ENCODE results near the gene RPRD1B. TPM values are rescaled to one million over a fixed set of nuclear protein-coding genes. Genes with fewer than 3 reads are reported as not detected.
A peak's percentile ranks its signal among the peaks of the same experiment; 100 is the strongest.

RPRD1B gene
- total RNA-seq, 2 experiments from 2014 or later, result 34.1 to 37.4 TPM

DNA sequence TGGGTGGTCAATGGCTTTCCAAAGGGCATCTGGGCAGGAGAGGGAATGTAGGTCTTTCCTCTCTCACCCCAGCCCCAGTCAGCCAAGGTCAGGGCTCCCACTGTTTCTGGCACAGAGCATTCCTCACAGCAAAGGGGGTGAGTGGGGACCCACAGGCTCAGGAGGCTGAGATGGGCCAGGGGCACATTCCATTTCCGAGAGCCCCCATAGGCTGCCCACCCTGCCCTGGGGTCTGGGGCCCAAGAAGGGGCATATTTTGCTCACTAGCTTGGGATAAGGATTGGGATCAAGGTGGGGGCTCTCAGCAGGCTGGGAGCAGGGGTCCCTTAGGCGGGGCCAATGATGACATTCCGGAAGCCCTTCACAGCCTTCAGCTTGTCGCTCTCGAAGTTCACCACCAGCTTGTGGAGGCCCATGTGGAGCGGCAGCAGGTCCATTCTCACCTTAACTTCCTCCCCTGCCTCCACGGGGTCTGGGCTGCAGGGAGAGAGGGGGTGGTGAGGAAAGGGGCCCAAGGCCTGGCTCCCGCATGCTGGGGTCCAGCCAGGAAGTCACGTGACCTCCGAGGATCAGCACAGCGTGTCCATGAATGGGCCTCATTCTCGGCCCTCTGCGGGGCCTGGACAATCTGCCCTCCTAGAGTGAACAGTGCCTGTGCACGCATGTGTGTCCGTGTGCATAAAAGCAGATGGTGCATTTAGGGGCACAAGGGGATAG lies 96.5 kb downstream of the RPRD1B start:
- Mint-ChIP-seq H3K27me3 (no peaks in the 10 kb centered on the region), H3K27ac (no peak overlapping the region), H3K4me3 (no peak overlapping the region), H3K36me3 (no peaks in the 10 kb centered on the region), H3K4me1 (peaks cover 14% of the 10 kb centered on the region), H3K9me3 (ENCODE audit: low read depth) (no peaks in the 10 kb centered on the region)
- CTCF ChIA-PET, result no interaction called here
- DNase-seq, result no peak
- no peak for ATAC-seq

DNA sequence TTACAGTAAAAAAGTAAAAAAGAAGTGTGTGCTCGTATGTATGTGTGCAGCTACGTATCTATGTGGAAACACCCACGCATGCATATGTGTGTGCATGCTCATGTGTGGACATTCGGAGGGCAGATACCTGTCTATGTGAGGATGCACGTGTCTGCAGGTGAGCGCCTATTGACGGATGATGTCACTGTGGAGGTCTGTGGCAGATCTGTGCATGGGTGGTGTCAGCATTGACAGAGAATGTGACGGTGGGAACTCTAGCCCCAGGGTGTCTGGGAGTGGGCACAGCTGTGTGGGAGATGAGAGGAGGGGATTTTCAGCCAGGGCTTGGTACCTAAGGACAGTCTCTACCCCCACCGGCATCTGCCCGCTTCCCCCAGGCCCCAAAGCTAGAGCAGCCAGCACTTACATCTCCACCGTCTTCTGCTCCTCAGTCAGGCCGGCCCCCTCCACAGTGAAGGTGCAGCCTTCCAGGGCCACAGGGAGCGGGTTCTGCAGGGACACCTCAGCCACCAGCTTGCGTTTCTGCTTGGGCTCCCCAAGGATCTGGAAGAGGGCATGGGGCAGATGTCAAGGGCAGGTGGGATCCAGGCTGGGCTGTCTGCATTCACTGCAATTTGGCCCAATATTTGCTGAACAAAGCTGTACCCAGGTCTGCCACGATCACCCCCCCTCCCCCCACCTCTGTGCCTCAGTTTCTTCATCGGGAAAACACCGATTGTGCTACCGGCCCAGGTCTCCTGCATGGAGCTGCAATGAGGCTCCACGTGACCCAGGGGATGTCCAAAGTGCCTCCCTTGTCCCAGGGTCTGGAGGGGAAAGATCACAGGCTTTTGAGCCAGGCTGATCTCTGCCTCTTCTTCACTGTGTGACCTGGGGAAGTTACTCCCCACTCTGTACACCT lies 97.4 kb downstream of the RPRD1B start:
- CTCF ChIA-PET, result no interaction called here
- no peak for ATAC-seq

DNA sequence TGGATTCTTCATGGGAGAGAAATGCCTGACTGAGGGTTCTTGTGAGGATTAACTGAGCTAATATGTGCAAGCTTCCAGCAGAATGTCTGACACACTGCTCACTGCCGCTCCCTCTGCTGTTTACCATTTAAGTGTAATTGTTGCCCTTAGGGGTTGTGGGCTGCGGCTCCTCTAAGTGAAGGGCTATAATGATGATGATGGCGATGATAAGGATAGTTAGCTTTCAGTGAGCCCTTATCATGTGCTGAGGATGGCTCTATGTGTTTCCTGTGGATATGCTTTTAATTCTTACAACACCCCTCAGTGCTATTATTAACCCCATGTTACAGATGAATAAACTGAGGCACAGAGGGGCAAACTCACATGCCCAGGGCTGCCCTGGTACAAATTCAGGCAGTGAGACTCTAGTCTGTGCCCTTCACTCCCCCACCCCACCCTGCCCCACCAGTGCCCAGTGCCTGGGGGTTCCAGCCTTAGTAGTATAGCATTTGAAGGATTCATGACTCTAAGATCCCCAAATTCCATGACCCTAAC lies 98.1 kb downstream of the RPRD1B start:
- no peaks in the 10 kb centered on the region for H3K9me3 Mint-ChIP-seq (ENCODE audit: low read depth)
- CTCF ChIA-PET, result no interaction called here
- no peak overlapping the region for H3K4me3 Mint-ChIP-seq
- H3K27ac Mint-ChIP-seq, result no peak overlapping the region
- DNase-seq (no peak), ATAC-seq (no peak)
- peaks cover 17% of the 10 kb centered on the region for H3K4me1 Mint-ChIP-seq
- H3K36me3 Mint-ChIP-seq, result no peaks in the 10 kb centered on the region
- H3K27me3 Mint-ChIP-seq, result no peaks in the 10 kb centered on the region

More for the DNA sequence above, 97.4 kb downstream of the RPRD1B start:
- H3K9me3 Mint-ChIP-seq (ENCODE audit: low read depth), result no peaks in the 10 kb centered on the region
- no peaks in the 10 kb centered on the region for H3K27me3 Mint-ChIP-seq
- no peaks in the 10 kb centered on the region for H3K36me3 Mint-ChIP-seq
- no peak overlapping the region for H3K27ac Mint-ChIP-seq
- peaks cover 17% of the 10 kb centered on the region for H3K4me1 Mint-ChIP-seq
- H3K4me3 Mint-ChIP-seq, result no peak overlapping the region
- no peak for DNase-seq

DNA sequence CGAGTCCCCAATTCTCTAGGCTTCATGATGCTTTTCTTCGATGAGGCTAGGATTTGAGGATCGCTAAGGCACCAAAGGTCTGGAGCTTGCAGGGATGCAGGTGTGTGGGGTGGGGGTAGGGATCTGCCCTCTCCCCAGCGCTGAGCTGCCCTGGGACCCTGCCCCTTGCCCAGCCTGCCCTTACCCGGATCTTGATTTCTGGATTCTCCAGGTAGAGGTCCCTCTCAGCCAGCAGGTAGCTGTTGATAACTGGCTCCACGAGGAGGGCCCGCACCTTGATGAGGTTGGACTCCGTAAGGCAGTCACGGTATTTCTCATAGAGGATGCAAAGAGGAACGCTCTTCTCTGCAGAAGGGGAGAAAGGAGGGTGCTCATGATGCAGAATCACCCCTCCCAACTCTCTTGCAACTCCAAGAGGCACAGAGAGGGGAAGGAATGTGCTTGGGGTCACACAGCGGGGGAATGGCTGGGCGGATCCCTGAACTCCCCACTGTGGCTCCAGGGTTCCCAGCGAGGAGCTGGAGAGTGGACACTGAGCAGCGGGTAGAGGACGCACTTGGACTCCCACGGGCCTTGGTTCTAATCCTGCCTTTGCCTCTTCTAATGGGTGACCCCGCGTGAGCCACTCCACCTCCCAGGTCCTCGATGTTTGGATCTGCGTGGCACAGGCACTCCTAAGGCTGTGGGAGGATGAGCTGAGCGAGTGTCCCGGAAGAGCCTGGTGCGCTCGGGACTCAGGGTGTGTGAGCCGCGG lies 98.8 kb downstream of the RPRD1B start:
- H3K27me3 Mint-ChIP-seq, result no peaks in the 10 kb centered on the region
- DNase-seq, result no peak
- H3K9me3 Mint-ChIP-seq (ENCODE audit: low read depth), result no peaks in the 10 kb centered on the region
- H3K4me3 Mint-ChIP-seq, result no peak overlapping the region
- no peak for ATAC-seq
- H3K36me3 Mint-ChIP-seq, result no peaks in the 10 kb centered on the region
- H3K4me1 Mint-ChIP-seq, result peaks cover 17% of the 10 kb centered on the region
- no peak overlapping the region for H3K27ac Mint-ChIP-seq
- CTCF ChIA-PET, result no interaction called here

DNA sequence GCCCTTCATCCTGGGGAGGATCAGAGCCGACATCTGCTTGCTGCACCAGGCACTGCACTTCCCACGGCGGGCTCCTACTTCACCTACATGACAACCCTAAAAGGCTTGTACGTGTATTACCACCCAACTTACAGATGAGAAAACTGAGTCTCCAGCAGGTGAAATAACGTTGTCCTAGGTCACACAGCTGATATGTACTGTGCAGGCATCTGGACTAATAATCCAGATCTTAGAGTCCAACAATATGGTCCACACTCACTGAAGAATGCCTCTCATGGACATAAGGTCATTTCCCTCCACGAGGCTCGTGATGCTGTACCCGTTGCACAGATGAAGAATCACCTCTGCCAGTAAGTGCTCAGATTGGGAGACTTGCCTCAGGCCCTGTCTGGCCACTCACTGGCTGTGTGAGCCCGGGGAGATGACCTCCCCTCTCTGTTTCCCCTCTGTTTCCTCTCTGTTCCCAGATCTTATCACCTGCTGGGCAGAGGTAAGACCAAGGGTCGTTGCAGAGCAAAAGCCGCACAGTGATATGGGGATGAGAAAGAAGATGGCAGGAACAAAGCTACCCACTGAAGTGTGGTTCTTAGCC lies 99.5 kb downstream of the RPRD1B start:
- no peaks in the 10 kb centered on the region for H3K9me3 Mint-ChIP-seq (ENCODE audit: low read depth)
- ATAC-seq (no peak), DNase-seq (no peak)
- no peaks in the 10 kb centered on the region for H3K36me3 Mint-ChIP-seq
- H3K4me3 Mint-ChIP-seq, result no peak overlapping the region
- CTCF ChIA-PET, result no interaction called here
- no peak overlapping the region for H3K27ac Mint-ChIP-seq
- H3K4me1 Mint-ChIP-seq, result peaks cover 17% of the 10 kb centered on the region
- no peaks in the 10 kb centered on the region for H3K27me3 Mint-ChIP-seq

DNA sequence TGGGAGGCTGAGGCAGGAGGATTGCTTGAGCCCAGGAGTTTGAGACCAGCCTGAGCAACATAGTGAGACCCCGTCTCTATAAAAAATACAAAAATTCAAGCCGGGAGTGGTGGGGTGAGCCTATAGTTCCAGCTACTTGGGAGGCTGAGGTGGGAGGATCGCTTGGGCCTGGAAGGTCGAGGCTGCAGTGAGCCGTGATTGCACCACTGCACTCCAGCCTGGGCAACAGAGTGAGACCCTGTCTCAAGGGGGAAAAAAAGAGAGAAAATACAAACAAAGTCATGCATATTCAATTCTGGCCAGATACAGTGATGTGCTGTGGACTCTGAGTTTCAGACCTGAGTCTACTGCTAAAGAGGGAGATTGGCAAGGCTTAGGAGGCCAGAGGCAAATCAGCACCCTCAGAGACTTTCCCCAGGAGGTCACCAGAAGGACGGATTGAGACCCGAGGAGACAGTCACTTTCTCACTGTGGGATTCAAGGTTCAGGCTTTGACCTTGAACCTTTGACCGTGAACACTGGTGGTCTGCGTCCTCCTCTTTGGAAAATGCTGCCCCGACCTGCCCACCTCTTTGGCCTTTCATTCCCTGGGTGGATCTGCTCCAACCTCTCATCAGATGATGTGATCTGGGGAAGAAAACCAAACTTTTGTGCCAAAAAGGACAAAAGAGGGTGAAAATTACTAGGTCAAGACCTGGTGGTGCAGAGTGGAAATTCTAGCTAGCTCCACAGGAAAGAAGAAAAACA lies 100.3 kb downstream of the RPRD1B start:
- DNase-seq (no peak), ATAC-seq (no peak)
- H3K9me3 Mint-ChIP-seq (ENCODE audit: low read depth), result no peaks in the 10 kb centered on the region
- no peak overlapping the region for H3K27ac Mint-ChIP-seq
- no peak overlapping the region for H3K4me3 Mint-ChIP-seq
- H3K36me3 Mint-ChIP-seq, result no peaks in the 10 kb centered on the region
- H3K4me1 Mint-ChIP-seq, result peaks cover 17% of the 10 kb centered on the region
- CTCF ChIA-PET, result no interaction called here
- no peaks in the 10 kb centered on the region for H3K27me3 Mint-ChIP-seq

DNA sequence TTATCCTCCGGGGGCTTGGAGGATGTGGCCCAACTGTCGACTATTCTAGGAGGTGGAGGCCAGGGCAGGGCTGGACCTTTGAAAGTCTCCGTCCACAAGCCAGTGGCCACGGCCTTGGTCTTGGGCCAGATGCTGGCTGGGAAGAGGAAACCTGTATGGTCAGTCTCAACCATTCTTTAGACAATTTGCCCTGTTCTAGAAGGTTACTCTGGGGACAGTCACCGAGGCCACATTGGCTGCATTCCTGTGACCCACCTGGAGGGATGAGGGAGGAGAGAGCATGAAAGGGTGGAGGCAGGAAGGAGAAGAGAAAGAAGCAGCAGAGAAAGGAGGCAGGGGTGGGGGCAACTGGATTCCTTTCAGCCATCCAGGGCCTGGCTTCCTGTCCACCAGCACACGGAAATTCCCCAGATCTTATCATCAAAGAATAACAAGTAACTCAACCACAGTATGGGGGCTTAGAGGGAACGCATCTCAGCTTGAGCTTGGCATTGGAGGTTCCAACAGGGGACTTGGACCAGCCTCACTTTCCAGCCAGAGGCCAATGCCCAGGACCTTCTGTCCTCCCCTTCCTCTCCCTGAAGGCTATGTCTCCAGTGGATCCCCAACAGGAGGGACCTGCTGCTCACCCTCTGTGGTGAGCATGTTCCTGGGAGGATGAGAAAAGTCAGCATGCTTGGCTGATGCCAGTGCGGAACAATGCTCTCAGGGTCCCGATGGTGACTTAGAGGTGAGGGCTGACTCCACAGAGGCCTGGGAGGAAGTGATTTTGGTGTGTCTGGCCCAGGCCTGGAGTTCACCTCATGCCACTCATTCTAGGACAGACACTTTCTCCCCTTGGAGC lies 101.1 kb downstream of the RPRD1B start:
- no peaks in the 10 kb centered on the region for H3K27me3 Mint-ChIP-seq
- DNase-seq, result no peak
- H3K36me3 Mint-ChIP-seq, result no peaks in the 10 kb centered on the region
- peak; percentile 16 for ATAC-seq
- H3K4me1 Mint-ChIP-seq, result peaks cover 17% of the 10 kb centered on the region
- H3K4me3 Mint-ChIP-seq, result no peak overlapping the region
- no peaks in the 10 kb centered on the region for H3K9me3 Mint-ChIP-seq (ENCODE audit: low read depth)
- peak overlapping the region; percentile 29 for H3K27ac Mint-ChIP-seq
- CTCF ChIA-PET, result interaction anchor here (1.1 kb wide), 1 partner anchor 86 kb away, joined by 3 read pairs; no protein-coding TSS in a partner anchor

DNA sequence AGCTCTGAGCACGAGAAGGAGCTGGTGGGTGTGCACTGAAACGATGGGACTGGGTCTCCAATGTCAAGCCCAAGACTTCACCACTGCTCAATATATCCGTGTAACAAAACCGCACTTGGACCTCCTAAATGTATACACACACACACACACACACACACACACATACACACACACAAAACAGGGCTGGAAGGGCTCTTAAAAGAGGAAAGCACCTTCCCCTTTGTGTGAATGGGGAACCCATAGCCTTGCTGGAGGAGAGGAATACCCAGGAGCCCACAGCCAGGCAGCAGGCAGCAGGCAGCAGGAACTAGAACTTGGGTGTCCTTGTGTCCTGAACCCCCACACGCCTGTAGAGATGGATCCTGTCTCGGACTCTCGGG lies 101.7 kb downstream of the RPRD1B start:
- H3K4me3 Mint-ChIP-seq, result no peak overlapping the region
- H3K4me1 Mint-ChIP-seq, result peaks cover 17% of the 10 kb centered on the region
- CTCF ChIA-PET, result interaction anchor here (1.1 kb wide), 1 partner anchor 86 kb away, joined by 3 read pairs; no protein-coding TSS in a partner anchor
- H3K9me3 Mint-ChIP-seq (ENCODE audit: low read depth), result no peaks in the 10 kb centered on the region
- ATAC-seq (no peak), DNase-seq (no peak)
- H3K36me3 Mint-ChIP-seq, result no peaks in the 10 kb centered on the region
- no peaks in the 10 kb centered on the region for H3K27me3 Mint-ChIP-seq
- H3K27ac Mint-ChIP-seq, result no peak overlapping the region

DNA sequence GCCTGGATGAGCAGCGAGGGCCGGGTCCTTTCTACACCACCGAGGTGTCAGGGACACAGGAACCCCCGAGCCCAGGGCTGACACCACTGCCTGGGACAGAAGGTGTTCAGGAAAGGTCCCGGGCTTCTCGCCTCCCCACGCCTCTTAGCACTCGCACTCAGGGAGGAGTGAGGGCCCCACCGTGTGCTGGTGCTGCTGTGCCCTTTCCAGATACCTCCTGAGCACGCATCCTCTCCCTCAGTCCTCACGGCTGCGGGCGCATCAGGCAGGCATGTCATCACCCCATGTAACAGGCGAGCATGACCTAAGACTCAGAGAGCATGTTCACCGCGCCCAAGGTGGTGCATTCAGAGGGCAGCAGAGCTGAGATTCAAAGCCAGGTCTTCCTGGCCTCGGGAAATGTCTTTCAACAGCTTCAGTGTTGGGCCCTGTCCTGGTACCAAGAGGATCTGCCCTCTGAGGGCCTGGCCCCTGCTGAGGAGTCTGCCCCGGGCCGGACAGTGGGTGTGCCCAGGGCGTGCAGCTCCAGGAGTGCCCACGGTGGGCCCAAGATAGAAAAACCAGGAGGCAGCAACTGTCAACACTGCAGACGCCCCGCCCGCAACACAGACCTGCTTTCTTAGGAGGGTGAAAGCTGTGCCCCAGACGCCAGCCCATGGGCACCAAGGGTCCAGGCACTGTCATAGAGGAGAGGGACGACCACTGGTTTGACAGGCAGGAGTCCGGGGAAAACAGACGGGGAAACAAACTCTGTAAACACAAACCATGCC lies 102.3 kb downstream of the RPRD1B start:
- DNase-seq (no peak), ATAC-seq (no peak)
- CTCF ChIA-PET, result interaction anchor here (1.1 kb wide), 1 partner anchor 85 kb away, joined by 3 read pairs; no protein-coding TSS in a partner anchor
- Mint-ChIP-seq H3K36me3 (no peaks in the 10 kb centered on the region), H3K9me3 (ENCODE audit: low read depth) (no peaks in the 10 kb centered on the region), H3K27me3 (no peaks in the 10 kb centered on the region), H3K27ac (no peak overlapping the region), H3K4me3 (no peak overlapping the region), H3K4me1 (peaks cover 17% of the 10 kb centered on the region)

DNA sequence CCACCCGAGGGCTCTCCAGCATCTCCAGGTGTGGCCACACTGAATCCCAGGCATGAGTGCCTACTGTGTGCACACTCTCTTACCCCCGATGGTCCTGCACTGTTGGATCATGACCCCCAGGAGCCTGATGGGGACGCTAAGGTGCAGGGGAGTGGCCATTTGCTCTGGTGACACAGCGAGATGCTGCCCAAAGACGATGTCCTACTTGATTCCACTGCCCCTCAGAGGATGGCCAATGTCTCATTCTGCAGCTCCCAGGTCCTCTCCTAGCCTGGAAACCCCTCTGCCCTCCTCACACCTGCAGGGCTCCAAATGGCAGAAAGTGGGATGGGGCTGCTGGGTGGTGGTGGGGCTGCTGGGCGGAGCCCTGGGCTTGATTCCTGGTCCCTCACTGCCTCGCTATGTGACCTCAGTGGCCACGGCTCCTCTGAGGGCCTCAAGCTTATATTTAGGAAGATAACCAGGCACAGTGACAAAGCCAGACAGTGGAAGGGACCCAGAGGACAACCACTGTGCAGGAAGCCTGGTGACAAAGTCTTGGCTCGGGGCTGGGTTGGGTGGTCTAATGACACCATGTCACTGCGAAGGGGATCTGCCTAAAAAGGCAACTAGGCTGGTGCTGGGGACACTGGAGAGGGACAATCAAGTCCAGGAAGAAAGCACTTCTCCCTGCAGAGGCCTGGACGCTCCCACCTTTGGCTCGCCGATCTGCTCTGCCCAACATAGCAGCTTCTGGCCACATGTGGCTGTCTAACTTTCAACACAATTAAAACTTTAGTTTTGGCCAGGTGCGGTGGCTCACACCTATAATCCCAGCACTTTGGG lies 103.1 kb downstream of the RPRD1B start:
- CTCF ChIA-PET, result no interaction called here
- Mint-ChIP-seq H3K4me3 (no peak overlapping the region), H3K27ac (no peak overlapping the region), H3K27me3 (no peaks in the 10 kb centered on the region), H3K36me3 (no peaks in the 10 kb centered on the region), H3K4me1 (peaks cover 17% of the 10 kb centered on the region), H3K9me3 (ENCODE audit: low read depth) (no peaks in the 10 kb centered on the region)
- ATAC-seq (no peak), DNase-seq (no peak)
